Ramos (cell line): ENCODE results near the gene TMEM72.

Experiments used
- in situ Hi-C: fragments of 300-500 bp; cut with MboI; formaldehyde crosslinking; loops from one replicate; pipeline ENCODE4 v1.14.3; 2022; ENCODE audit warnings: low sequenced_read_pairs; ENCODE audit not compliant: unreplicated experiment

The TMEM72 gene

GRCh38 chr10:44913350-44914081 is 2.4 kb downstream of the TMEM72 start:
- in situ Hi-C loops, result no loop called here

- in situ Hi-C loops, result no loop called here
Observed at GRCh38 chr10:44914891-44915290, 3.8 kb downstream of the TMEM72 start.

- in situ Hi-C loops, result no loop called here
Observed at GRCh38 chr10:44916429-44916828, 5.3 kb downstream of the TMEM72 start.

GRCh38 chr10:44917848-44918247 is 6.7 kb downstream of the TMEM72 start:
- in situ Hi-C loops, result no loop called here

GRCh38 chr10:44920252-44920651 is 9.1 kb downstream of the TMEM72 start:
- in situ Hi-C loops, result no loop called here

- in situ Hi-C loops, result no loop called here
Observed at GRCh38 chr10:44921061-44921460, 9.9 kb downstream of the TMEM72 start.

GRCh38 chr10:44921506-44921905 is 10.4 kb downstream of the TMEM72 start:
- in situ Hi-C loops, result no loop called here

GRCh38 chr10:44922021-44922420 is 10.9 kb downstream of the TMEM72 start:
- in situ Hi-C loops, result no loop called here

GRCh38 chr10:44922796-44923545 is 11.8 kb downstream of the TMEM72 start:
- in situ Hi-C loops, result no loop called here

GRCh38 chr10:44923611-44924010 is 12.5 kb downstream of the TMEM72 start:
- in situ Hi-C loops, result no loop called here

- in situ Hi-C loops, result no loop called here
Observed at GRCh38 chr10:44924261-44925040, 13.3 kb downstream of the TMEM72 start.

- in situ Hi-C loops, result no loop called here
Observed at GRCh38 chr10:44925224-44925623, 14.1 kb downstream of the TMEM72 start.

- in situ Hi-C loops, result no loop called here
Observed at GRCh38 chr10:44925811-44926750, 14.9 kb downstream of the TMEM72 start.

GRCh38 chr10:44926751-44927351 is 15.7 kb downstream of the TMEM72 start:
- in situ Hi-C loops, result no loop called here

GRCh38 chr10:44927352-44927751 is 16.2 kb downstream of the TMEM72 start:
- in situ Hi-C loops, result no loop called here

- in situ Hi-C loops, result no loop called here
Observed at GRCh38 chr10:44928462-44928861, 17.3 kb downstream of the TMEM72 start.

GRCh38 chr10:44929356-44930255 is 18.5 kb downstream of the TMEM72 start:
- in situ Hi-C loops, result loop anchor here (5.0 kb wide), 1 partner anchor 48 kb away; the partner anchor contains the start of gene DEPP1

- in situ Hi-C loops, result loop anchor here (5.0 kb wide), 1 partner anchor 46 kb away; the partner anchor contains the start of gene DEPP1
Observed at GRCh38 chr10:44930904-44931620, 19.9 kb downstream of the TMEM72 start.
